GM12891 (cell line): ENCODE measurements around the gene L2HGDH.

Source experiments
- DNase-seq: peaks from one replicate; pipeline ENCODE4 v3.0.0; 2011; ENCODE audit warnings: low spot score; ENCODE audit not compliant: insufficient read length
- FAIRE-seq: peaks from 2 replicates; lab custom pipeline; 2011; peaks lifted over from hg19 to GRCh38; lab: Jason Lieb, UNC
- PAX5 ChIP-seq: IDR thresholded peaks from 2 replicates; pipeline ENCODE4 v1.6.1; 2011; ENCODE audit warnings: low read length, moderate library complexity, mild to moderate bottlenecking; ENCODE audit not compliant: insufficient read depth, severe bottlenecking
- POLR2A ChIP-seq: IDR thresholded peaks from 2 replicates; pipeline ENCODE4 v1.6.1; 2011; ENCODE audit warnings: low read depth, low read length, control low read depth
- POLR2AphosphoS5 ChIP-seq: IDR thresholded peaks from 2 replicates; pipeline ENCODE4 v1.6.1; 2011; ENCODE audit warnings: low read depth, low read length, control low read depth
- POU2F2 ChIP-seq: IDR thresholded peaks from 2 replicates; pipeline ENCODE4 v1.6.1; 2011; ENCODE audit warnings: low read depth, mild to moderate bottlenecking, control low read depth, low read length, moderate library complexity
- SPI1 ChIP-seq: IDR thresholded peaks from 2 replicates; pipeline ENCODE4 v1.6.1; 2011; ENCODE audit warnings: low read depth, low read length, control low read depth
- TAF1 ChIP-seq: IDR thresholded peaks from 2 replicates; pipeline ENCODE4 v1.6.1; 2011; ENCODE audit warnings: low read depth, low read length, control low read depth

Gene L2HGDH

DNA sequence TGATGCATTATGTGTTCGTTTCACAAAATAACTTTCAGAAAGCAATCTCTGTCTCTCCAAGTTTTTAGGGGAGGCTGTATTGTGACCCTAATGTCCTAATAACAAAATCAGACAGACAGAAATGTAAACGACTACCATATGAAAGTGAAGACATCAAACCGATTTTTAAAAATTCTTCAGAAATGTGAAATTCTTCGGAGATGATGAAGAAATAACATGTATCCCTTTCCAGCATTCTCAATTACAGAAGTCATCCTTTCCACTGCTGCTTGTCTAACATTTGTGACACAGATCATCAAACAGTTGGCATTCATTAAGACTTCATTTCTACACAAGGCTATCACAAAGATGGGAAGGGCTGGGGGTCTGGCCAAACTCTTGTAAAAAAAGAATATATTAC, 41.1 kb upstream of the L2HGDH start:
- TF ChIP-seq POLR2AphosphoS5: no peak
- no peak for TF ChIP-seq SPI1
- TF ChIP-seq POLR2A: no peak
- TF ChIP-seq POU2F2: no peak
- TF ChIP-seq TAF1: no peak
- TF ChIP-seq PAX5: no peak
- FAIRE-seq: no peak
- DNase-seq: no peak

DNA sequence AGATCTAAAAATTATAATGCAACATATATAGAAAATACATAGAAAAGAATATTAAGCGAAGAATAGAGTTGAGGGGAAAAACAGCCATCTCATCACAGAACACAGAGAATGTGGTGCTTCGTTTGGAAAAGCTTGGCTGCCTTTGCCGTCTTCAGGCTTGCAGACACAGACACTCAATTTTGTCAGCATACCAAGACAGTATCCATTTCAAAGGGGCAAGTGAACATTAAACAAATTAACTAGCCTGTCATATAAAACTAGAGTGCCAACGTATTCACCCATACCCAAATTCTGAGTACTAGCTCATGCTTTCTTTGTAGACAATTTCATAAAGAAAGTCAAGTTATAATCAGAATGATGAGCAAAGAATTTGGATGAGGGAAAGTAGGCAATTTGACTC, 40.6 kb upstream of the L2HGDH start:
- TF ChIP-seq SPI1: no peak
- no peak for TF ChIP-seq POU2F2
- no peak for TF ChIP-seq PAX5
- TF ChIP-seq TAF1: no peak
- no peak for TF ChIP-seq POLR2AphosphoS5
- TF ChIP-seq POLR2A: no peak
- DNase-seq: no peak
- FAIRE-seq: no peak

DNA sequence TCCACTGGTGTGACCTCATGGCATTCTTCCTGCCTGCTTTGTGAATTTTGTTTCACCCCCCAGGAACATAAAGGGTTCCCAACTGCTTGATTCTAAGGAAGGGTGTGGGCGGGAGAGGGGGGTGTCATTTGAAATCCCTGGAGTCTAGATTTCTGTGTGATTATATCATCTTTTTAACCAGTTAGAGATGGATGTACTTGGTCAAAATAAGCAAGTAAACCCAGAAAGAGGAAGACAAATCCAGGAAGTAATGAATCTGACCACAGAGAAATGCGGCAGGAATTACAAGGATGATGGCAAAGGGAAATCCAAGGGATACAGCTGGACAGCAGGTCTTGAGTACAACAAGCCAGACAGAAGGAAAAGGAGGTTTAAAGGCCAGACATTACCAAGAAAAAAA, 38.9 kb upstream of the L2HGDH start:
- FAIRE-seq (no peak), DNase-seq (no peak)
- TF ChIP-seq POU2F2: no peak
- no peak for TF ChIP-seq POLR2A
- no peak for TF ChIP-seq POLR2AphosphoS5

DNA sequence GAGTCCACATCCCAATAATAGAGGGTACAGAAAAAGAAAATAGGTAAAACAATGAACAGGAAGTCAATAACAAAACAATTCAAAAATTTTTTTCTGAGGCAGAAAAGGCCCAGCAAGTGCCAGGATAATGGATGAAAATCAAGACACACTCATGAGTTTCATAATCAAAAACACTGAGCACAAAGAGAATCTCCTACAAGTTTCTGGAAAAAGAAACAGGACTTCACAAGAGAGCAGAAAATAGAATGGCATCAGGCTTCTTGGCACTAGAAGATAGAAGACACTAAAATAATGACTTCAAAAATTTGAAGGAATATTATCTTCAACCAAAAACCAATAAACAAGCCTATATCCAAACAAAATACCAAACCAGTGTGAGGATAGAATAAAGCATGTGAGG, 36.9 kb upstream of the L2HGDH start:
- DNase-seq (no peak), FAIRE-seq (no peak)
- TF ChIP-seq POLR2A (no peak), SPI1 (no peak), PAX5 (no peak), POLR2AphosphoS5 (no peak), TAF1 (no peak), POU2F2 (no peak)

DNA sequence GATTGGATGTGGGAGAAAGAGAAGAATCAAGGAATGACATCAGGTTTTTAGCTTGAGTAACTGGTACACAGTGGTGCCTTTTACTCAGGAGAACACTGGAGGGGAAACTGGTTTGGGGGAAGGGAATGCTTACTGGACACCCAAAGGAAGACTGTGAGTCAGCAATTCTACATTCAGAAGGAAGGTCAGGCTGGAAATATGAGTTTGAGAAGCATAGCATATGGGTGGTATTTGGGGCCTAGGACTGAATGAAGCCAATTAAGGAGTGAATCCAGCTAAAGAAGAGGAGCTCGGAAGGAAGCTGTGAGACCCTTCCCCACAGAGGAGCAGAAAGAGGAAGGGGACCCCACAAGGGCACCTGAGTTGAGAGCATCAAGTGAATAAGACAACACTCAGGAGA, 35.5 kb upstream of the L2HGDH start:
- no peak for FAIRE-seq
- DNase-seq: no peak
- no peak for TF ChIP-seq POLR2A
- TF ChIP-seq TAF1: no peak
- no peak for TF ChIP-seq SPI1
- no peak for TF ChIP-seq PAX5
- TF ChIP-seq POLR2AphosphoS5: no peak
- TF ChIP-seq POU2F2: no peak

DNA sequence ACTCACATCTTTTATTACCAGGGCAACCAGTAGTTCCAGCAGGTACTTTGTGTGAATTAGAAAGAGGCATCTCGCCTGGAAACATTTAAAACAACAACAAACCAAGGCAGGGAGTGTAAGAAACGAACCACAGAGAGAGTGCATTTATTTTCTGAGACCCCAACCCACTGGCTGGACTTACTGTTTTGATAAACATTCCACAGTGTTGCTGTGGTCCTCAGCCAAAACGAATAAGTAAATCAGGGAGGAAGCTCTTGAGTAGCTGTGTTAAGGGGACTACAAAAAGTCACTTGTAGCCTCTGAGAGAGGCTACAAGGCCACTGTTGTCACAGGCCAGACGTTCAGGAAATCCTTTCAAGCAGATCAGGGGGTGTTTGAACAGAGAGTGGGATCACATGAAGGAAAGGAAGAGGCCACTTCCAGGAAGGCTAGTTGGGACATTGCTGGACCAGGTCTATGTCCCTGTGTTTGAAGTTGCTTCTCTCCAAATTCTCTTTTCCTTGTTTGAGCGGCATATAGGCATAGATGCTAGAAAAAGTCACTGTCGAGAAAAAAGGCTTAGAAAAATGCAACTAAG, 33.9 kb upstream of the L2HGDH start:
- no peak for FAIRE-seq
- no peak for TF ChIP-seq POLR2AphosphoS5
- no peak for TF ChIP-seq SPI1
- TF ChIP-seq TAF1: no peak
- no peak for TF ChIP-seq POU2F2

DNA sequence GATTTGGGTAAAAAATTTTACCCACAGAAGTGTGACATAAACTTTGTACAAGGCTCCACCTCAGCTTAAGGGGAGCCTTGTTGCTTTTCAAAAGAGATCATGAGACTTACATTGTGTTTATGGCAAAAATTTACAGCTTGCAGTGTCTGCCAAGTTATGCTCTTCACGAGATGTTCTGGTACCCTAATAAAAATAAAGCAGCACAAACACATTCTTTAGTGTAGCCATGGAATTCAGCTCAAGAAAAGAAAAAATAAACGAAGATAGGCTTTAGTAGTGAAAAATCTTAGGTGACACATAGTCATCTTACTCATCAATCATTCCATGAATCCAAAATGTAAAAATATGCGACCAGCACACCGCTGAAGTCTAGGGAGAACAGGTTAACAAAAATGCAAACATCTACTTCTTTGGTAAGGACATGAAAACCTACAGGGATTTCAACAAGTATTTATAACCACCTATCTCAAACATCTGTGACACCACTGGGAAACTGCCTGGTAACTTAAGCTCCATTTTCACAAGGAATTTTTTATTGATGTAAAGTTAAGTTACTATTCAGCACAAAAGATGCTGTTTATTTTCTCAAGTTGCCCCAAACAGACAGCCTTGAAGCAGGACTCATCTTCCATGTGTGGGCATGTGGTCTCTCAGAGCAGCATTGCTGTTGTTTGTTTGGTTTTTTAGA, 33.0 kb upstream of the L2HGDH start:
- DNase-seq: no peak
- TF ChIP-seq POLR2AphosphoS5: no peak
- TF ChIP-seq TAF1: no peak
- no peak for TF ChIP-seq POLR2A
- TF ChIP-seq SPI1: no peak
- TF ChIP-seq PAX5: no peak
- TF ChIP-seq POU2F2: no peak
- FAIRE-seq: no peak

More for the DNA sequence above, 33.9 kb upstream of the L2HGDH start:
- DNase-seq: no peak

DNA sequence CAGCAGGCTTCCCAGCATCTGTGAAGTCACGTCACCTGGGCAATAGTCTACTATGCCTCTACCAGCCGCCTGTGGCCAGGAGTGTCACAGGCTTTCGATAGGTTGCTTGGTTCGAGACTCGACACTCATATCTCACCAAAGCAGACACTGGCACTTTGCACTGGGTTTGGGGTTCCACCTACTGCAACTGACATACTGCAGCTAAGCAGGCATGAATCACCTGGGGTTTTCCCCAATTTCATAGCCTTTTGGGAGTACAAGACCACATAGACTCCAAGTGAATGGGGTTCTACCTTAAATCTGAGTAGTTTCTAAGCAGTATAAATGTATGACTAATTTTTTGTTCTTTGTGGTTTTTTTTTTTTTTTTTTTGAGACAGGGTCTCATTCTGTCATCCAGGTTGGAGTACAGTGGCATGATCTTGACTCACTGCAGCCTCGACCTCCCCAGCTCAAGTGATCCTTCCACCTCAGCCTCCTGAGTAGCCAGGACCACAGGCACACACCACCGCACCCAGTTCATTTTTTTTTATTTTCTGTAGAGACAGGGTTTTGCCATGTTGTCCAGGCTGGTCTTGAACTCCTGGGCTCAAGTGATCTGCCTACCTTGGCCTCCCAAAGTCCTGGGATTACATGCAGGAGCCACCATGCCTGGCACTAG, 32.2 kb upstream of the L2HGDH start:
- FAIRE-seq: no peak
- DNase-seq: no peak
- TF ChIP-seq POLR2A: no peak
- TF ChIP-seq TAF1: no peak
- TF ChIP-seq PAX5: no peak
- TF ChIP-seq POU2F2: no peak
- TF ChIP-seq SPI1: no peak
- no peak for TF ChIP-seq POLR2AphosphoS5

DNA sequence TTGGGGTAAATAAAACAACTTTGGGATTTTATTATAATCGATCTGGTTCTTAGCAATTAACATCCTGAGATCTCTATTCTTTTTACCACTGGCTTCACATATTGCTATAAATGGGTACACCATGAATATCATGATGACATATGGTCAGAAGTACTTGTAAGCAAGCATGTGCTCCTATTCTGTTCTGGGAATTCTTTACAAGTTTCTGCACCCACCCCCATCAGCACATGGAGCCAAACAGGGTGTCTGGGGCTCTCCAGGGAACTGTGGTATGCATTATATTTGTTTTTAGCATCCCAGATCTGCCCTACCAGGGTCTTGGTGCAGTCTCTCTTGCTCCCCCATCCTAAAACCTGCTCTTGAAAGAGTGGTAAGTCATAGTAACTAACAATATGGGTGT, 31.4 kb upstream of the L2HGDH start:
- FAIRE-seq: no peak
- no peak for TF ChIP-seq POU2F2
- no peak for TF ChIP-seq PAX5
- no peak for TF ChIP-seq POLR2AphosphoS5
- no peak for TF ChIP-seq TAF1
- TF ChIP-seq SPI1: no peak
- TF ChIP-seq POLR2A: no peak
- DNase-seq: no peak
